GM12892 (cell line): ENCODE measurements around the gene TPSAB1.
"Not testable (repeated sequence)": the region's sequence is repeated elsewhere in the genome, so short reads cannot be mapped to it uniquely, and the experiment has no call there.

Source experiments
- POLR2A ChIP-seq: IDR thresholded peaks from 2 replicates; pipeline ENCODE4 v1.6.1; 2011; ENCODE audit warnings: low read depth, low read length, control low read depth
- POLR2AphosphoS5 ChIP-seq: IDR thresholded peaks from 2 replicates; pipeline ENCODE4 v1.6.1; 2011; ENCODE audit warnings: low read depth, low read length, control low read depth
- TAF1 ChIP-seq: IDR thresholded peaks from 2 replicates; pipeline ENCODE4 v1.6.1; 2011; ENCODE audit warnings: low read depth, mild to moderate bottlenecking, control low read depth, low read length, borderline replicate concordance

GRCh38 chr16:1271724-1272413, 31.4 kb downstream of the TPSAB1 start:
- not testable (repeated sequence) for TF ChIP-seq POLR2A, POLR2AphosphoS5, TAF1
